RPMI7951 (cell line): Measurements from ENCODE around the gene RBP4. TPM values are rescaled to one million over a fixed set of nuclear protein-coding genes. Genes with fewer than 3 reads are reported as not detected.

ENCODE experiments used
- DNase-seq: peaks from one replicate; pipeline ENCODE4 v3.0.0-alpha.2; 2012; ENCODE audit warnings: low read depth
- total RNA-seq: library from RNA; depleted of rRNA; stranded (reverse); fragments of >200 nt; shearing (Covaris generic); gene quantifications from 2 replicates; pipeline ENCODE4 v1.2.3, GENCODE V29; 2014

The RBP4 gene
- total RNA-seq, 1 experiment from 2014 or later: not detected

DNA sequence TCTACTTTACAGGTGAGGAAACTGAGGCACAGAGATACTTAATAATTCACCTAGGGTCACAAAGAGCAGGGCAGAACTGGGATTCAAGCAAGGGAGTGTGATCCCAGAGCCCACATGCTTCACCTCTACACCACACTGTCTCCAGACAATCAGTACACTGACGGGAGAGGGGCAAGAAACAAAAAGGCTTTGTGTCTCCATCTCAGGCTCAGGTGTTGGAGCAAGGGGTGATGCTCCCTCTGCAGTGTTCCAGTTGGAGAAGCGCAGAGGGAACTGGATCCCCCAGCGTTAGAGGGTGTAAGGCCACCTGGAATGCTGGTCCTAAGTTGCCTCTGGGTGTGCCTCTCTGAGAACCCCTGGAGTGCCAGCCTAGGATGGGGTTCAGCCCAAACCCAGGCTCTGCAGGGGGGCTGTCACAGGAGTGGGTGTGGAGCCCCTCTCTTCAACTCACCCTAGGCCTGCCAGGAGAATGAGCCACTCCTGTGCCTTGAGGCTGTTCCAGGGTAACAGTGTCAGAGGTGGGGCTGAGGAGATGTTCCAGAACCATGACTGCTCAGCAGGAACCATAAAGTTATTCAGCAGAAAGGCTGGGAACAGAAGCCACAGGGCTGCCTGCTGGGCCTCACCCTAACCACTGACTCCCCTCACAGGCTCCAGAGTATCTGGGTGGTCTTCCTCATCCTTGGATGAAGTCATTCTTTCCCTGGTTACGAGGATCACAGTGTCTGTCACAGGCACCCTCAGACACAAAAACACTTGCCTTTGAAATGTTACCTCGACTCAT lies 5.5 kb downstream of the RBP4 start:
- DNase-seq: no peak

DNA sequence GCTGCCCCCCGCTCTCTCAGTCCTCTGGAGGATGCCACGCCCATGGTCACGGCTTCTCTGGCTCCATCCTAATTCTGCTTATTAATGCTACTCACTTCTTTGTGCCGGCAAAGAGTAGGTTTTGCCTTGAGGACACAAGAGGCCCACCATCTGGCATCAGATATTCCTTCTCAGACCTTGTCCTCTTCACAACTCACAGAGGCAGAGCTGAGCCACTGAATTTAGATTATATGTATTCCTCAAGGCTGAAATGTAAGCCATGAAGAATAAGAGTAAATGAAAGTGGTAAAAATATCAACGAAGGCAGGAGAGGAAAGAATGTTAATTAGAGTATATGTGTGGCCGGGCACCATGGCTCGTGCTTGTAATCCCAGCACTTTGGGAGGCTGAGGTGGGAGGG lies 6.5 kb downstream of the RBP4 start:
- no peak for DNase-seq

DNA sequence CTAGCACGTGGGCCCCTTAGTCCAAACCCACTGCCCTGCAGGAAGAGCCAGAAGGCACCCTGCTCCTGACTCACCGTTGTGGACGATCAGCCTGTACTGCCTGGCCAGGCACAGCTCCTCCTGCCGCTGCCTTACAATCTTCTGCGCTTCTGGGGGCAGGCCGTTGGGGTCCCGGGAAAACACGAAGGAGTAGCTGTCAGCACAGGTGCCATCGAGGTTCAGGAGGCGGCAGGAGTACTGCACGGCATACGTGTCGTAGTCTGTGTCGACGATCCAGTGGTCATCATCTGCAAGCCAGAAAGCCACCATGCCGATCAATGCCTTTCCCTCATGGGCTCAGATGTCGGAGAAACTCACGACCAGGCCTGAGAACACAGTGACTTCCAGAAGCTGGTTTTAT lies 7.3 kb downstream of the RBP4 start:
- no peak for DNase-seq

DNA sequence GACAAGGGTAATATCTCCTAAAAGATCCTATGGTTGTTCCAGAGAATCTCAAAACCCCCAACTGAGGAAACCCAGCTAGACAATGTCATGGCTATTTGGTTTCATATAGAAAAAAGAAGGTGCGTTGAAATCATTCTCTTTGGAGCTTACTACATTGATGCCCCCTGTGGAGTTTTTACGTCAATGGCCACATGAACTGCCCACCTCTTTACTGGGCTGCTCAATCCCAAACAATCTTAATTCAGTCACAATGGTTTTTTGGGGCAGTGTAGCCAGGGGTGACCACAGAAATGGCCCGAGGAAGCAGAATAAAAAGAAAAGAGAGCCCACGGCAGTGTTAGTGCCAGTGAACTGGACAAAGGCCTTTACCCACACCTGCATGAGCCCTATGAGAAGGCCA lies 7.8 kb downstream of the RBP4 start:
- no peak for DNase-seq

DNA sequence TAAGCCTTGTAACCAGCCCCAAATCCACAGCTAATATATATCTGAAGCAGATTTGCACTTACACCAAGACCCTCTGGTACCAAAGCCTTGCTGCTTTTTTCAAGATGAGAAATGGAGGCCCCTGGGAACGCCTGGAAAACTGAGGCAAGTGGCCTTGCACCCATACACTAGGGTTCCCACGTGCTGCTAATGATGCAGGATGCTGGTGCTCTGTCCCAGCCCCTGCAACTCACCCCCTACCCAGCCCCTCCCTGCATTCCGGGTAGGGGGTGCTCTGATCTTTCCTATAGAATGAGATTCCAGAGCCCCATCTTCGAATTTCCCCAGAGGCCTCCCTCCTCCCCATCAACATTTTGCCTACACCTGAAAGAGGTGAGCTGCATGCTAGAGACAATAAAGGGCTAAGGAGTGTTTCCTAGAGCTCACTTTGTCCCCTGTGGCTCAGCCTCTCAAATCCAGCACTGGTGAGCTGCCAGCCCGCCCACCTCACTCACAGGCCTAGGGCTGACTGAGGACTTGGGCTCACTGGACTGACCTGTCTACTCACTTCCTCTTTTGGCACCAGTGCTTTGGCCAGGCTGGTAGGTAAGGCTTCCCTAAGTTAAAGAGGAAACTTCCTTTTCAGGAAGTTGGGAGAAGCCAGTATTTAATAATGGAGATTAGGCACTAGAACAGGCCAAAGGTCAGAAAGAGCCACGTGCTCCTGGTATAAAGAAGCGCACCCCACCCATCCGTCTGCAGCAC lies 9.8 kb downstream of the RBP4 start:
- DNase-seq: no peak

DNA sequence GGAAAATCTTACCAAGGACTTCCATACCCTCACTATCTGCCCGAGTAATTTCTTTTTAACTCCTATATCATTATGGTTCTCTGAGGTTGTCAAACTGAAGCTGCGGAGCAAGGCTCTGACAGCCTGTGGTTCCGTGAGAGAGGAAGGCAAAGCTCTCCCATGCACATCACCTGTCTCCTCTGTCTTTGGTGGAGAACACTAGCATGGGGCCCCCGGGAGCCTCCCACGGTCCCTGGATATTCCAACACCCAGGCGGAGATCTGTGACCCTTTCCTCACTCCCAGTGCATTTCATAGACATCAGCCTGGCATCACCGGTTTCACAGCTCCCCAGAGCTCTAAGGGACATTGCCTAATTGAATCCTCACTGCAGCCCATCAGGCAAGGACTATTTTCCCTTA lies 10.4 kb downstream of the RBP4 start:
- DNase-seq: no peak

DNA sequence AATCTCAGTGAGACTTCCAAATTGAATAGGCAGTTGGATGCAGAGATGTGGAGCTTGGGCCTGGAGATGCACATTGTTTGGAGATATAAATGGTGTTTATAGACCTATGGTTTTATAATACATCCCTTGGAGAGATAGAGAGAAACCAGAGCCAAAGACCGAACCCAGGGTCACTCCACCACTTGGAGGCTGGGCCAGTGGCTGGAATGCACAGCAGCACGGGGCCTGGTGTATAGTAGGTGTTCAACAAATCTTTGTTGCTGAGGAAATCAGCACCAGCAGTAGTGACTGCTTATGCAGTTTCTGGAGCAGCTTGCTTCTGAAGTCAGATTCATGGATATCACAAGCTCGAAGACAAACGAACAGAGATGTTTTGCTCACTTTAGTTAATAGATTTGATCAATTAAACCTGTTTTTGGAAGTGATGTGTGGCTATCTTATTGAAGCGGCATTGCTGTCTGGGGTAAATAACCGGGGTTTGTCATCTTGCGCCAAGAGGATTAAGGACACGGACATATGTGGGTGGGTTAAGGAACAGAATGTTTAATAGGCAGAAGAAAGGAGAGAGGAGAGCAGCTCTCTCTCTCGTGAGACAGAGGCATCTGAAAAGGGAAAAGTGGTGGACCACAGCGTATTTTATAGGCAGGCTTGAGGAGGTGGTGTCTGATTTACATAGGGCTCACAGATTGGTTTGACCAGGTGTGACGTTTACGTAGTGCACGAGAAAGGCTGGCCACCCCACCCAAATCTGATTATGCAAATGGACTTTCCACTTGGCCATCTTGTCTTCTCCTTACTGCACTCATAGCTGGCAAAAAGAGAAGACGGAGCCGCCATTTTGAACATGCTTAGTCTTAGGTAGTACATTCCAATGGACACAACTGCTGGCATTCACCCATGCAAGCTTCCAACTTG lies 11.1 kb downstream of the RBP4 start:
- peak; percentile 9 for DNase-seq

DNA sequence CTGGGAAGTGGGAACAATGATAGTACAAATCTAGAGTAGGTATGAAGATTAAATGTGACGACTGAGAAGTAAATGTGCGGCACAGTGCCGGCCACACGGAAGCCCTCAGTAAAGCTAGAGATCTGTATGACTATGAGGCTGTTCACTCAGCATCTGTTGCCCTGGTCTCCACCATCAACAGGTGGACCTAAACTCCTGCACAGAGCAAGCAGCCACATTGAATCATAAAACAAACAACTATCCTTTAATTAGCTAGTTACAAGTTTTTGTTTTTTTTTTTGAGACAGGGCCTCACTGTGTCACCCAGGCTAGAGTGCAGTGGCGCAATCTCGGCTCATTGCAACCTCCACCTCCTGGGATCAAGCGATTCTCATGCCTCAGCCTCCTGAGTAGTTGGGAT lies 16.6 kb downstream of the RBP4 start:
- no peak for DNase-seq

DNA sequence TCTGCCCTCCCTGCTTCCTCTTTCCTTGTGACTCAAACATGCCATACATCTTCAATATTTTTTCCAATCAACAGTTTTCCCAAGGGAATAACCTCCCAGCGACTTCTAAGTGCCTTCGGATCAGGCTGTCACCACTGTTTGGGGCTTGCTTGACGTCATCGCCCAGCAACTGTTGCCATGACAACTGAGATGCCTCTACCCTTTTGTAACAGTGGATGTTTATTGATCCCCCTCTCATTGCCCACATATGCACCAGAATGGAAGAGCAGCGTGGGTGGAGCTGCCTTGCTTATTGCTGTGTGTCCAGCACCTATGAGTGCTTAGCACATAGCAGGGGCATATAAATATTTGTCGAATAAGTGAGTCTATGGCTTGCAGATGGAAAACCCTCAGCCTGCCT lies 20.2 kb downstream of the RBP4 start:
- peak; percentile 13 for DNase-seq

DNA sequence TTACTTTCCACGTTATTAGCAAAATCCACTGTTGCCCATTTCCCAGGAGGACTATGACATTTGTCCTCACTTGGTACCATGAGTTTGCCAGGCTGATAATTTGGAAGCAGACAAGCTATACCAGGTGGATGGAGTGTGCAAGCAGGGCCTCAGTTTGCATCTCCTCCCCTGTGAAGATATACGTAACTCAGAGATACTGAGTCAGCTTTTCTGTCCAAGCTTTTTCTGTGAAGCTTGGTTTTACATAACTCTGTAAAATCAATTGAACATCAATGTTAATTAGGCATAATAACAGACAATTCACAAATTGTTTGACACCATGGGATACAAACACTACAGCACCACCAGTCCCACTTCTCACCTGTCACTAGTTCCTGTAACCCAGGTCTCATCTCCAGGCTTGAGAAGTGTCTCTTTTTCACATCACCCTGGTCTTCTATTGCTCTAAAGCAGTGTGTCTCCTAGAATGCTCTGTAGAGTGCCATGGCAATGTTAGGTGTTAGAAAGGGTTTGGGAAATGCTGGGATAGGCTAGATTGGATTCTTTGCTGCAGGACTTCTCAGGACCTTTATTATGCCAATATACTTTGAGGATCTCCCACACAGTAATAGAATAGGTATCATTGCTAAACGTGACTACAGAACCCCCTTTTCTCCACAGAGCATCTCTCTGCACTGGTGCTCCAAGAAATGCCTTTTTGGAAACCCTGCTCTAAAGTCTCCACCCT lies 20.9 kb downstream of the RBP4 start:
- no peak for DNase-seq

DNA sequence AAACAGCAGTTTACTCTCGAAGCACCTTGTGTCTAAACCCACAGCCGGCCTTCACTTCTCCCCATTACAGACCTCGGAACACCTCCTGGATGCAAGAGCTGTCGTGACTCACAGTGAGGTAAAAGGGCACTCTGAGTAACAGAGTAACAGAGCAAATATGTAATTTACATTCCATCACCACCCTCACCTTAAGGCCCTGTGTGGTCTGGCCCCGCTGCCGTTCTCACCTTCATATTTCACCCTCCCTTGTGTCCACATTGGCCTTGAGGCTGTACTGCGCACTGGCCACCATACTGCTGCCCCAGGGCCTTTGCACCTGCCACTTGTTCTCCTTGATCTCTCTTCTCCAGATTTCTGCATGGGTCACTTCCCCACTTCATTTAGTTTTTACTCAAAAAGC lies 21.9 kb downstream of the RBP4 start:
- DNase-seq: no peak

DNA sequence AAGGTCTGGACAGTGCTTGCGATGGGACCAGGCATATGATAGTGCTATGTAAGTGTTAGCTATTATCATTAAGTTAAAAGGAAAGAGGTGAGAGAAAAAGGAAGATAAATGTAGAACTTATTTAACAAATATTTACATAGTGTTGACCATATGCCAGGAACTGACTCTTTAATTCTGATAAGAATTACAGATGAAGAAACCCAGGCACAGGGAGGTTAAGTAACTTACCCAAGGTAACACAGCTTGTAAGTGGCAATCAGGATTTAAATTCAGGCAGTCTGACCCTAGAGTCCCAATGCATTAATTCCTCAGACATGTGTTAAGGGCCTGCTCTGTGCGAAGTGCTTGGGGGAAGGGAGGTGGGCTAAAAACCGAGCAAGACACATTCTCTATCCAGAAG lies 23.5 kb downstream of the RBP4 start:
- DNase-seq: no peak

DNA sequence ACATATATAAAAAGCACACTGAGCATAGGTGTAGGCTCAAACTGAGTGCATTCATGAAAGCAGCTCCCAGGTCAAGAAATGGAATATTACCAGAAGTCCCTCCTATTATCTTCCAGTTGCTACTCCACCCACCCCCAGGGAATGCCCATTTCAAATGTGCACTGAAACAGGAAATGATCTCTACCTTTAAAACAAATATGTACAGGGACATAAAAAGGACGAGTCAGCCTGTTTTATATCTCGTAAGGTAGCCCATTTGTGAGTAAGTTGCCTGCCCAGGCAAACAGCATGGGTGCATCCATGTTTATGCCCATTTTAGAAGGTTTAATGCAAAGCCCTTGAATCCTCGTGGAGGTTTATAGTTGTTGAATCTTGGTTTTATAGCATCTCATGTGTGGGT lies 24.1 kb downstream of the RBP4 start:
- DNase-seq: no peak

DNA sequence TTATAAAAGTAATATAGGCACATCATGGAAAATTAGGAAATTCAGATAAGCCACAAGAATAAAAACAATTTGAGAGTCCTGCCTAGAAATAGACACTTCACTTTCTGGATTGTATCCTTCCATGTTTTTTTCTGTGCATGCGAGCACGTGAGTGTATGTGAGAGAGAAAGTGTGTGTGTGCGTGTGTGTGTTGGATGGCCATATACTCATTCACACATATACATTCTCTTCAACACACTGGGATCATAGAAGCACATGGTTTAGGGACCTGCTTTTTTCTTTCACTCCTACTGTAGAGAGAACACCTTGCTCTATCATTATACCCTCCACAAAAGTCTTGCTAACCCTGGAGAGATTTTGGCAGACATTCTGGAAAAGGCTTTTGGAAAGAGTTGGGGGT lies 27.1 kb downstream of the RBP4 start:
- no peak for DNase-seq

DNA sequence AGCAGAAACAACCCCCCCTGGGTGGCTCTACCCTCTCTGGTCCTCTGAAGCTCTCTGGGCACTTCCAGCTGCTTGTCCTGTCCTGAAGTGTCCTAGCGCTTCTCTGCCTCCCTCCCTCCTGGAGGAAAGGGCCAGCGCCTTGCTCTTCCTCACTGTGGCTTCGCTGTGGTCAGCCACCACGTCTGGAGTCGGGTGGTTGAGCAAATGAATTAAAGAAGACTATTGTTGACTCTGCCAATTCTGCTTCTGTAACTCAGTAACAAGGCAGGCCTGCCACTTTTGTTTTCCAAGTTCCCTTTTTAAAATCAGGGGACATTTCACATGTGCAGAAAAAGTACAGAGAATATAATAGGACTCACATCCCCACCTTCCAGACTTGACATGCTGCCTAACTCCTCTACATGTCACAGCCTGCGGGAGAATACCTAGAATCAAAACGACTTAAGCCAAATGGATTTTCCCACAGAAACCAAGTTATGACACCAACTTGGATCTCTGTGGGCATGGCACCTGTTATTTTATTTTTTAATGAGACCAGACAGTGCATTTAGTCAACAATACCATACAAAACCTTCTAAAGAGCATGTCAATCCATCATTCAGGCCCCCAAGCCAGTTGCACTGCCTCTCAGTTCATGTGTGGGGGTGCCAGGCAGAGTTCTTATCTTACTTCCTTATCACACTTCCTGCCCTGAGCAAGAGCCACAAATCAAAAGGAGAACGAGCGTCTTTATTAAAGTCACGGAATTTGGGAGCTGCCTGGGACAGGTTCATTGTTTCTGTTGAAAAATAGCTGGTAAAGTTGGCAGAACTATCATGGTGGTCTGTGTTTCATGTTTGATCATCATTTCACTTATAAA lies 27.8 kb downstream of the RBP4 start:
- DNase-seq: peak; percentile 17

DNA sequence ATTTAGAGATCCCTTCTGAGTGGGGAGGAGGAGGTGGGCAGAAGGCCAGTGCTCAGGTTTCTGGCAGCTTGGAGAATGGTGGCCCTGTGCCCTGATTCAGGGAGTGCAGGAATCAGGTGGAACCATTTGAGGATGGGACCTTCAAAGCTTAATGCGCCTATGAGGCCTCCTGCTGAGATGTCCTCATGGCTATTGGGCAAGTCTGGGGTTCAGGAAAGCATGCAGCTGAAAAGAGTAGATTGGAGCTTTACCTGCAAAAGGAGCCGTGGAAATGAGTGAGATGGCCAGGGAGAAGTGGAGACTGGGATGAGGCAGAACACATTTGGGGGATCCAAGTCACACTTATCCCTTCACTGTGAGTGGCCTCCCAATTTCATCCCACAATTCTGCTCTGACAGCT lies 28.4 kb downstream of the RBP4 start:
- DNase-seq: no peak

DNA sequence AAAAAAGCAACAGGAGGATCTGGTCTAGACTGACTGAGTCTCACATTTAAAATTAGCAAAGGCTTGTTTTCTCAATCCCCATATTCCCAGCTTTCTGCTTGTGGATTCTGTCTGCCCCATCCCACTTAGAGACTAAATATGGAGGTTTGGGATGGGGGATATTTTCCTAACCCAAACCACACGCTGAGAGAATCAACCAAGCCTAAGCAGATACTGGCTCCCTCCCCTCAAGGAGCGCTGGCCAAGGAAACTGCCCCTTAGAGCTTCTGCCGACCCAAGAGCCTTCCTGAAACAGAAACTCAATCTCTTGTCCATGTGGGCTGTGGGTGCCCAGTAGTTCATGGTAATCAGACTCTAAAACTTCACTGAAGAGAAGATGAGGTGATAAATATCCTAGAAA lies 30.7 kb downstream of the RBP4 start:
- no peak for DNase-seq

DNA sequence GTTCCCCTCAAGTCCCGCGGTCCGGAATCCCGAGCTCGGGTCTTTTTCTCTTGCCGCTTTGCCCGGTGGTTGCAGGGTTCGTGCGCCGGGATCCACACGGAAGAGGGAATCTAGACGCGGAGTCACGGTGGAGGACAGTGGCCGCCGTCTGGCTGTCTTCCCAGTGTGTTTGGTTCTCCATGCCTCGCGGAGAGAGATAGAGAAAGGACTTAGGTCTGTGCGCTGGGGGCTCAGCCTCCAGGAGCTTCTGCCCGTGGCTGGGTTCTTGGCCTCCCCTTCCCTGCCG lies 33.0 kb downstream of the RBP4 start:
- DNase-seq: peak; percentile 8

DNA sequence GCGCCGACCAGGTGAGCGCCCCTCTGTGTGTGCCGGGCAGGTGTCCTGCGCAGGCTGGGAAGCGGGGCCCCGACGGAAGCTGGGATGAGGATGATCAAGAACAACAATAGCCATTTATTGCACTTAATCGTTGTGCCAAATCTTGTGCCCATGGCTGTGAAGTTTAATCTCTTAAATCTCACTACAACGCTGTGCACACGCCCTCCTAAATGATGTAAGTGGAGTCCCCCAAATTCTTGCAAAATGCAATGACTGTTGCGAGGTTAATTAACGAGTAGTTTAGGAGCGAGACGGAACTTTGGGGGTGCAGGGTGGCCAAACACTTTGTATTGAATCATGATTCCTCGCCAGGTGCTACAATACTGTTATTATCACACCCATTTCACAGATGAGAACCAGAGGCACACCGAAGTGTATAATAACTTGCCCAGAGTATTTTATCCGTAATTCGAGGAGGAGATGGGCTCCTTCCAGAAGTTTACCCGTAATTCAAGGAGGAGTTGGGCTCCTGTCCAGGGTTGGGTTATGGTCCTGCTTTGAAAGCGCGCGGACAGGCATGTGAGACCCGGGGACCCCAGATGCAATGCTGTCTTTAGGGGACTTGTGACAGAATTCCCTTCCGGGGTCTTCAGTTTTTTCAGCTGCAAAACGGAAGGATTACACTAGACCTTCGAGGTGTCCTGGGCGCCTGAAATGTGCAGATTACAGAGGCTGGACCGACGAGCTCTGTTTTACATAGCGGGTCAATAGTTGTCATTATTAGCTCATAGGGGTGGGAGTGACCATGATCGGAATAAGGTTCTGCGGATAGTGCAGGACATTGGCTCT lies 33.5 kb downstream of the RBP4 start:
- DNase-seq: no peak
